Measurements from ENCODE around the gene SLC16A4. TPM values are rescaled to one million over a fixed set of nuclear protein-coding genes. Genes with fewer than 3 reads are reported as not detected.

Gene SLC16A4
- total and polyA plus RNA-seq, 2 experiments from 2014 or later = 0.94 to 1.6 TPM

- Histone ChIP-seq H3K9me2 (ENCODE audit: insufficient read depth) (no peaks in the 10 kb centered on the region), H2AFZ (no peak overlapping the region), H3K27ac (ENCODE audit: low read depth) (no peak overlapping the region), H3K4me3 (no peak overlapping the region), H3K27me3 (ENCODE audit: insufficient read depth) (no peaks in the 10 kb centered on the region), H3K4me1 (ENCODE audit: insufficient read depth) (no peaks in the 10 kb centered on the region), H4K20me1 (replicated peaks; ENCODE audit: insufficient read depth) (peaks cover 50% of the 10 kb centered on the region), H3K79me2 (replicated peaks; ENCODE audit: insufficient read depth) (peaks cover 100% of the 10 kb centered on the region), H3K4me2 (no peak overlapping the region), H3F3A (replicated peaks; ENCODE audit: low read depth) (no peaks in the 10 kb centered on the region), H3K36me3 (ENCODE audit: insufficient read depth) (0 out of 2 replicates have a peak, but pooled peaks cover 14% of the 10 kb centered on the region)
- H3K36me3 Mint-ChIP-seq (ENCODE audit: low read depth) = peaks cover 33% of the 10 kb centered on the region; the same call in 2 of the 3 replicates
- DNase-seq (ENCODE audit: low spot score) (no peak), ATAC-seq (no peak)
- H3K4me1 Mint-ChIP-seq = no peaks in the 10 kb centered on the region
- TF ChIP-seq CREB1 (CRISPR knock-in tag; IDR thresholded peaks at IDR 0.05; ENCODE audit: low read depth) (no peak), ZNF331 (CRISPR knock-in tag; IDR thresholded peaks at IDR 0.05; ENCODE audit: low read depth) (no peak), EZH2 (IDR thresholded peaks at IDR 0.05; ENCODE audit: low read depth, unreplicated experiment) (no peak), CTCF (conservative IDR thresholded peaks at IDR 0.05; ENCODE audit: low read depth in 2 of 2) (no peak), ZNF462 (CRISPR knock-in tag; IDR thresholded peaks at IDR 0.05) (no peak), NANOG (IDR thresholded peaks at IDR 0.05; ENCODE audit: borderline replicate concordance) (no peak), ZNF114 (CRISPR knock-in tag; IDR thresholded peaks at IDR 0.05) (no peak), REST (IDR thresholded peaks at IDR 0.05; ENCODE audit: unreplicated experiment) (no peak), ETS1 (IDR thresholded peaks at IDR 0.05) (no peak), JUNB (IDR thresholded peaks at IDR 0.05; ENCODE audit: unreplicated experiment) (no peak), EZH2phosphoT487 (IDR thresholded peaks at IDR 0.05; ENCODE audit: unreplicated experiment) (no peak), POLR2AphosphoS5 (IDR thresholded peaks at IDR 0.05; ENCODE audit: low read depth) (no peak), STAT1 (IDR thresholded peaks at IDR 0.05; ENCODE audit: unreplicated experiment) (no peak)
- no peaks in the 10 kb centered on the region for H3K9me3 Mint-ChIP-seq
- H3K4me3 Mint-ChIP-seq = no peak overlapping the region
- no peak overlapping the region; the same call in 1 of the 2 replicates for H3K27ac Mint-ChIP-seq
- H3K27me3 Mint-ChIP-seq (ENCODE audit: insufficient read depth, low read depth, poor library complexity) = peaks cover 4% of the 10 kb centered on the region
Measured at GRCh38 chr1:110356379-110356778, 34.4 kb downstream of the SLC16A4 start.

Measured in GM23338 (cell line).